Measurements from ENCODE around the gene STX7. TPM values are rescaled to one million over a fixed set of nuclear protein-coding genes. Genes with fewer than 3 reads are reported as not detected.

The STX7 gene
- total RNA-seq, 1 donor from 2014 or later = 29.7 TPM

GRCh38 chr6:132504757-132505156 is 8.2 kb downstream of the STX7 start:
- FAIRE-seq = no peak
- no peak overlapping the region for H3K4me3 ChIP-seq (ENCODE audit: low read depth, low read length)
- DNase-seq (ENCODE audit: low read depth) = no peak
- no peak for TF ChIP-seq CTCF (IDR thresholded peaks at IDR 0.05; ENCODE audit: insufficient read depth, low read length, severe bottlenecking)
- H3K36me3 ChIP-seq (ENCODE audit: control insufficient read depth, insufficient read depth, low read length) = peaks cover 8% of the 10 kb centered on the region
- no peaks in the 10 kb centered on the region for H3K27me3 ChIP-seq (ENCODE audit: control insufficient read depth, insufficient read depth, low read length)

- H3K27me3 ChIP-seq (ENCODE audit: control insufficient read depth, insufficient read depth, low read length) = no peaks in the 10 kb centered on the region
- no peak overlapping the region for H3K4me3 ChIP-seq (ENCODE audit: low read depth, low read length)
- peak; percentile 62 for DNase-seq (ENCODE audit: low read depth)
- peak; percentile 36 for FAIRE-seq
- H3K36me3 ChIP-seq (ENCODE audit: control insufficient read depth, insufficient read depth, low read length) = peaks cover 7% of the 10 kb centered on the region
- no peak for TF ChIP-seq CTCF (IDR thresholded peaks at IDR 0.05; ENCODE audit: insufficient read depth, low read length, severe bottlenecking)
Measured at GRCh38 chr6:132499757-132500156, 13.2 kb downstream of the STX7 start.

- Histone ChIP-seq H3K27me3 (ENCODE audit: control insufficient read depth, insufficient read depth, low read length) (no peaks in the 10 kb centered on the region), H3K4me3 (ENCODE audit: low read depth, low read length) (no peak overlapping the region), H3K36me3 (ENCODE audit: control insufficient read depth, insufficient read depth, low read length) (peaks cover 8% of the 10 kb centered on the region)
- TF ChIP-seq CTCF (IDR thresholded peaks at IDR 0.05; ENCODE audit: insufficient read depth, low read length, severe bottlenecking) = no peak
- DNase-seq (ENCODE audit: low read depth) (no peak), FAIRE-seq (no peak)
Measured at GRCh38 chr6:132498638-132499037, 14.3 kb downstream of the STX7 start.

GRCh38 chr6:132496519-132497180 is 16.3 kb downstream of the STX7 start:
- FAIRE-seq (no peak), DNase-seq (ENCODE audit: low read depth) (no peak)
- no peak for TF ChIP-seq CTCF (IDR thresholded peaks at IDR 0.05; ENCODE audit: insufficient read depth, low read length, severe bottlenecking)
- Histone ChIP-seq H3K36me3 (ENCODE audit: control insufficient read depth, insufficient read depth, low read length) (peaks cover 5% of the 10 kb centered on the region), H3K27me3 (ENCODE audit: control insufficient read depth, insufficient read depth, low read length) (no peaks in the 10 kb centered on the region), H3K4me3 (ENCODE audit: low read depth, low read length) (no peak overlapping the region)

- no peak for TF ChIP-seq CTCF (IDR thresholded peaks at IDR 0.05; ENCODE audit: insufficient read depth, low read length, severe bottlenecking)
- H3K27me3 ChIP-seq (ENCODE audit: control insufficient read depth, insufficient read depth, low read length) = no peaks in the 10 kb centered on the region
- no peak overlapping the region for H3K4me3 ChIP-seq (ENCODE audit: low read depth, low read length)
- DNase-seq (ENCODE audit: low read depth) (no peak), FAIRE-seq (no peak)
- peaks cover 3% of the 10 kb centered on the region for H3K36me3 ChIP-seq (ENCODE audit: control insufficient read depth, insufficient read depth, low read length)
Measured at GRCh38 chr6:132495604-132496079, 17.3 kb downstream of the STX7 start.

GRCh38 chr6:132494954-132495353 is 18.0 kb downstream of the STX7 start:
- no peak for TF ChIP-seq CTCF (IDR thresholded peaks at IDR 0.05; ENCODE audit: insufficient read depth, low read length, severe bottlenecking)
- Histone ChIP-seq H3K27me3 (ENCODE audit: control insufficient read depth, insufficient read depth, low read length) (no peaks in the 10 kb centered on the region), H3K36me3 (ENCODE audit: control insufficient read depth, insufficient read depth, low read length) (peaks cover 5% of the 10 kb centered on the region), H3K4me3 (ENCODE audit: low read depth, low read length) (no peak overlapping the region)
- DNase-seq (ENCODE audit: low read depth) = no peak
- no peak for FAIRE-seq

All from bronchial epithelial cell (primary cell).